Left renal cortex interstitium (tissue), 4 donors: ENCODE data around the gene GLT6D1. TPM values are rescaled to one million over a fixed set of nuclear protein-coding genes. Genes with fewer than 3 reads are reported as not detected.

Experiments
- polyA plus RNA-seq, 4 donors: library from polyadenylated mRNA; unstranded; fragments of 120-200 nt; gene quantifications; one replicate each; pipeline ENCODE4 v1.2.1, GENCODE V29; 2013; ENCODE audit not compliant: insufficient read length in 4 of 4

GLT6D1 gene
- polyA plus RNA-seq, 4 donors = not detected

Other genes with a start within 250 kb of the GLT6D1 start
- gene PPP1R26, start 159.8 kb downstream of the GLT6D1 start, polyA plus RNA-seq = 10 to 100 TPM; 23.9 to 39.2 (median 31.1) TPM
- gene MRPS2, start 138.9 kb downstream of the GLT6D1 start, polyA plus RNA-seq = 10 to 100 TPM; 43.9 to 62.1 (median 54.0) TPM
- gene LCN1, start 118.1 kb downstream of the GLT6D1 start, polyA plus RNA-seq = under 1 TPM in 1 of 4 donors, not detected in 3; 0.22 TPM
- under 1 TPM in 2 of 4 donors, not detected in 2; 0.21 to 0.70 TPM for gene OBP2A, start 93.4 kb downstream of the GLT6D1 start, polyA plus RNA-seq
- under 1 TPM in 3 of 4 donors, not detected in 1; 0.35 to 0.38 (median 0.35) TPM for gene PAEP, start 77.8 kb downstream of the GLT6D1 start, polyA plus RNA-seq
- gene LCN9, start 23.8 kb upstream of the GLT6D1 start, polyA plus RNA-seq = not detected
- gene SOHLH1, start 59.9 kb upstream of the GLT6D1 start, polyA plus RNA-seq = not detected
- gene KCNT1, start 62.6 kb upstream of the GLT6D1 start, polyA plus RNA-seq = under 1 TPM; 0.06 to 0.38 (median 0.21) TPM